HG02678 (cell line): ENCODE results near the gene LNX1.

Experiments used
- ATAC-seq: cut with Tn5 transposase; IDR thresholded peaks from one replicate; pipeline ENCODE4 v1.9.1; 2021; ENCODE audit warnings: mild to moderate bottlenecking, moderate library complexity; ENCODE audit not compliant: unreplicated experiment

The LNX1 gene

GRCh38 chr4:53541577-53542206 lies 49.6 kb downstream of the LNX1 start:
- no peak for ATAC-seq

- no peak for ATAC-seq
Measured at GRCh38 chr4:53538756-53539155, 52.5 kb downstream of the LNX1 start.

DNA sequence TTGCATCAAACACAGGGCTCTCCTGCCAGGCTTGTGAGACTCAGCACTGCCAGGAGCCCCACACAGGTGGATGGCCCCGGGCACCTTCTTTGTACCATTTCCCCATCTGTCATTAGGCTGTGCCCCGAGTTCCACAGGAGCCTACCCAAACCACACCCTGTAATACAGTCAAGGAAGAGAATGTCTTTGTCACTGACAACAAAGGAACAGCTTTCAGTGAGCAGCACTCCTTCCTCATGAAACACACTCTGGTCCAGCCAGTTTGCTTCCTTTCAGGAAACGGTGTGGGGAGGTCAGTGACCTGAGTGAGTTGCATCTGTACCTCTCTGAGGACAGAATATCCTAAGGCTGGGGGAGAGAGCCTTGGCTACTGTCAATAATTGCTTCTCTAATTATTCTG lies 53.7 kb downstream of the LNX1 start:
- no peak for ATAC-seq

- no peak for ATAC-seq
Measured at GRCh38 chr4:53536328-53536727, 55.0 kb downstream of the LNX1 start.

GRCh38 chr4:53535567-53535966 lies 55.7 kb downstream of the LNX1 start:
- ATAC-seq: no peak

- ATAC-seq: no peak
Measured at GRCh38 chr4:53534684-53535083, 56.6 kb downstream of the LNX1 start.

DNA sequence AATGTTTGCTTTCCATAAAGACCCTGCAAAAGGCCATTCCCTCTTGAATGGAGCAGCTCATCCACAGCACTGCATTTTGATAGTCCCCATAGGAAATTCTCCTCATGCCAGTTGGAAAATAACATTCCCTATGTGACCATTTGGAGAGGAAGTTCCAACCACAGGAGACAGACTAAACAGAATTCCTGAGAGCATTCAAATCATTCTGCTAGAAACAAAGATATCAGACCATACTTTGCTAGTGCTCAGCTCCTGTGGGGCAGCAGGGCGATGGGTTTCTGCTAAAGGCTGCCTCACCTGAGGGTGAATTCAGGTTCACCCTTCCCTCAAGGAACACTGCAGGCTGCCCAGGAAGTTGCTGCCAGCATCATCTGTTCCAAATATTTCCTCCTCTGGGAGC lies 58.8 kb downstream of the LNX1 start:
- no peak for ATAC-seq

DNA sequence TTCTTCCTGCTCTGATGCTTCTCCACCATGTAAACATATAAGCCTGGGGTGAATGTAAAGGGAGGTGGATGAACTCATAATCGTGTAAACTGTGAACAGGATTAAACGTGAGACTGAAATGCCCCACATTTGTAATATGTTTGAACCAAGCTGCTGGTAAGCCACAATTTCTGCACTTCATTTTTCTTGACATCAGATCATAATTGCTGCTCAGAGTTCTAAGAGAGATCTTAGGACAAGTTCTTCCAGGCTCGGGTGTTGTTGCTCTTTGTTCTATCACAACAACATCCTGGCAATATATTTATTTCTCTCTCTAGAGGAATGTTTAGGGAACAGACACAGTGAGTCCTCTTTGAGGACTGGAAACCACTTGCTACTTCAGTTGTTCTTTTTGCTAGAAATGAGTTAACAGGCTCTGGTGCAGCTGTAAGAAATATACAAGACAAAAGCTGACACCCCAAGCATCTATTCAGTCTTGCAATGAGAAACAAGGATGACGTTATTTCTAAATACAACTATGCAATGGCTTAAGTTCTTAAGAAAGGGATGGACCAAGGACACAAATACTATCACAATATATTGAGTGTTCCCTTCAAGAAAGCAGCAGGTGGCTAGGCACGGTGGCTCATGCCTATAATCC lies 59.6 kb downstream of the LNX1 start:
- no peak for ATAC-seq

DNA sequence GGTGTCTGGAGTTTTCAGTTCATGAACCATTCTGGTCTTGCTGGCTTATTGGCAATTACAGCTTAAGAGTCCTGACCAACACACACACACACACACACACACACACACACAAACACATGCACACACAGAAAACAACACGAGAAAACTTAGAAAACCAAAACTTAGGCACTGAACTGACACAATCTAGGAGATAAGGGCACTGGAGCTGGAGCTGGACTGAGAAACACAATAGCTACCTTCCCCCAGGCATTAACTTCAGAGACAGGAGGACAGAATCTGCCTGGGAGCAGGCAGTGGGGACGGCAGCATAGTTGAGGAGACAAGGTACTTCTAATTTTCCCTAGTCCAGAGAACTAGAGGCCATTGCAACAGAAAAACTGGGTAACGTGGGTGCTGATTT lies 62.3 kb downstream of the LNX1 start:
- no peak for ATAC-seq

- no peak for ATAC-seq
Measured at GRCh38 chr4:53527930-53528329, 63.4 kb downstream of the LNX1 start.

GRCh38 chr4:53527326-53527725 lies 64.0 kb downstream of the LNX1 start:
- ATAC-seq: no peak

GRCh38 chr4:53522334-53522733 lies 69.0 kb downstream of the LNX1 start:
- no peak for ATAC-seq

DNA sequence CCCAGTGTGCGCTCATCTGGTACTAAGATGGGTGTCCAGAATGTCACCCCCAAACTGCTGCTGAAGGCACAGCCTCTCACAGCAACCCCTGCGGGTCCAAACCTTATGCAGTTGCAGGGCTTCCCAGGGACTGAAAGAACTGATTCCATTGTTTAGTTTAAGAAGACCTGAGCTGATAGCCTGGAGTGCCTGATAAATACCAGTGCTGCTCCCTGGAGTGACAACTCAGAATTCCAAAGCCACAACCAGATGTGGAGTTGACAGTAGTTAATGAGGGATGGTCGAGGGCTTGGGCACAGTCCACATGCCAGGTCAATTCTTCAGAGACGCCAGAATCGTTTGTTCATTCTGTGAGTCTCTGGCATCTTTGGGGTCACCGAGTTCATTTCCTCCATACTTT lies 71.2 kb downstream of the LNX1 start:
- ATAC-seq: no peak

DNA sequence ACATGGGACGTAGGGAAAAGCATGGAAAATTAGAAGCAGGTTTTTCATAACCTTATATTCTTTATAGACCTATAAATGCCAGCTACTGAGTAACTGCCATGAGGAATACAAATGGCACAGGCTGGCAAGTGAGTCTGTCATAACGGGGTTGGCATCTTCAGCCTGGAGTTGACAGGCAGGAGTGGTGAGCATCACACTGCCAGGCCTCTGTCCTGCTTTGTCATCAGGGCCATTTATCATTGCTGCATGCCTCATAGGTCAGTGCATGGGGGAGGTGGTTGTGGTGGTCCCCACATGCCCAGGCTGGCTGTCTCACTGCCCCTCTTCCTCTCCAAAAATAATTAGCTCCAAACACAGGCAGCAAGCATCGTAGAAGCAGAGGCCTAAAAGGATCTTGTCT lies 72.5 kb downstream of the LNX1 start:
- no peak for ATAC-seq

- no peak for ATAC-seq
Measured at GRCh38 chr4:53515076-53515475, 76.2 kb downstream of the LNX1 start.

DNA sequence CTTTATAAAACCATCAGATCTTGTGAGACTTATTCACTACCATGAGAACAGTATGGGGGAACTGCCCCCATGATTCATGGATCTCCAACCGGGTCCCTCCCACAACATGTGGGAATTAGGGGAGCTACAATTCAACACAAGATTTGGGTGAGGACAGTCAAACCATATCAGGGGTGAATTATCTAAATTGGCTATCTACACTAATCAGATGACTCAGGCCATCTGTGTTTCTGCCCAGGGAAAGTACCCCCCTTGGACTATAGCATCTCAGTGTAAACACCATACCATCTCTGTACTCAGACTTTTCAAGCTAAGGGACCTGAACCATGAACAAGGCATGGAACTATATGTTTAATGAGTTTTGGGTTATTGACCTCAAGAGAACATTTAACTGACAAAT lies 76.8 kb downstream of the LNX1 start:
- no peak for ATAC-seq

DNA sequence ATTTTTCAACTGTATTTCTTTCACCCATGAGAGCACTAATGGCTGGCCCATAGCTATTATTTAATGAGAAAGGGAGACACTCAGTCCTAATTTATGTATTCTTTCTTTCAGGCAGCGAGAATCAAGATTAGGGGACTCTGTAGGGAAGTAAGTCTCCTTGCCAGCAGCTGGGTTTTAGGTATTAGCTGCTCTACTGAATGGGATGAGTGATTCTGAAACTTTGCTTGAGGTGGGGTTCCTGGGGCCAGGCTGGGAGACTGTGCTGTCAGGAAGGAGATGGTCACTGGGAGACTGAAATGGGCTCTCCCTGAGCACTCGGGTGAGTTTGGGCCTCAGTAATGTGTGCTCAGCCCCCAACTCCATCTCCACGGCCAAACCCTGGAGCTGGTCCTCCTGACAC lies 78.7 kb downstream of the LNX1 start:
- no peak for ATAC-seq

DNA sequence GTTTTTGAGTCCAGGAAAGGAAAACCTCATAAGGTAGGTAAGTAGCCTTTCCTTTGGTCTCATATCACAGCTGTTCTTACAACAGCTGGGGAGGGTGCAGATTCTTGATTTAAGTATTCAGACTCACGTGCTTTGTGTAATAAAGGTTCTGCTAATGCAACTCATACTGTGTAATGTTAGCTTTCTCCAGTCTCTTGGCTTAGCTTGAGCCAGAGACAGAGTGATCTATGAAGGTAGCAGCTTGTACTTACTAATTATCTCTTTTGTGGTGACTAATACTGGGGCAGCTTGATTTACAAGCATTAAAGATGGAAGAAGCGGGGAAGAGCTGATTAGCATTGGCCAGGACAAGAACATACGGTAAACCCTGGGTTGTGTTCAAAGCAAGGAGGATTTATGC lies 80.3 kb downstream of the LNX1 start:
- ATAC-seq: no peak

- no peak for ATAC-seq
Measured at GRCh38 chr4:53510321-53510720, 81.0 kb downstream of the LNX1 start.

GRCh38 chr4:53508446-53508845 lies 82.8 kb downstream of the LNX1 start:
- no peak for ATAC-seq

GRCh38 chr4:53507671-53508286 lies 83.5 kb downstream of the LNX1 start:
- no peak for ATAC-seq

GRCh38 chr4:53507058-53507457 lies 84.2 kb downstream of the LNX1 start:
- ATAC-seq: no peak

DNA sequence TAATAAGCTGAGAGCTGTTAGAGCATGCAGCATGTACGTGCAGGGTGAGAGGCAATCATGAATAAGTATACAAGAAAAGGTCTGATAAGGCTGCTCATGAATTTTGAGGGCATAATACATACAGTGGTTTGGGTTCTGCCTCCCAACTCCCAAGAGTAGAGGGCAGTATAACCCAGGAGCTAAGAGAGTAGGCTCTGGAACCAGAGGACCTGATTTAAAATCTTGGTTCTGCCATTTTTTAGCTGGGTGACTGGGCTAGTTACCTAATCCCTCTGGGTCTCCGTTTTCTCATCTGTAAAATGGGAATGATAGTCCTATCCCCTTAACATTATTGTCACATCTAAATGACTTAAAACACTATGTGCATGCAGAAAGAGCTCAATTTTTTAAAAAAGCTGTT lies 85.3 kb downstream of the LNX1 start:
- ATAC-seq: no peak
